ENCODE measurements around the gene NCEH1. TPM values are rescaled to one million over a fixed set of nuclear protein-coding genes. Genes with fewer than 3 reads are reported as not detected.
"Not testable (repeated sequence)": the region's sequence is repeated elsewhere in the genome, so short reads cannot be mapped to it uniquely, and the experiment has no call there.

The NCEH1 gene
- 19.1 TPM for total RNA-seq

GRCh38 chr3:172710664-172711453 lies at the start of gene NCEH1:
NCEH1 (minus strand) TSS chr3:172711067; CDS start chr3:172710984, 83 bp downstream.
- H3K27ac ChIP-seq, result peak within 1 kb of the TSS; percentile 91 to 97
- no peaks in the 10 kb centered on the region for H3K27me3 ChIP-seq
- peak; percentile 79 to 93 (median 82) for TF ChIP-seq CTCF (IDR thresholded peaks at IDR 0.05)
- no peaks in the 10 kb centered on the region for H3K36me3 ChIP-seq
- H3K4me1 ChIP-seq, result peaks cover 0 to 24% of the 10 kb centered on the region in 2 donors
- no peaks in the 10 kb centered on the region for H3K9me3 ChIP-seq
- DNase-seq (ENCODE audit: low spot score in 2 of 2), result peak; percentile 81 to 97
- intact Hi-C loops (cut with DNase I), result loop anchor here (1.0 to 10.0 kb wide), 5 partner anchors 36 to 1969 kb away; partner anchors contain the start of gene ECT2
- H3K4me3 ChIP-seq, result peak within 1 kb of the TSS; percentile 69 to 94

- H3K4me1 ChIP-seq; H3K27ac ChIP-seq; DNase-seq (ENCODE audit: low spot score in 2 of 2); H3K27me3 ChIP-seq; H3K36me3 ChIP-seq; H3K4me3 ChIP-seq; H3K9me3 ChIP-seq; intact Hi-C loops (cut with DNase I): not testable (repeated sequence)
These were observed 49.5 kb upstream of the NCEH1 start for GRCh38 chr3:172760416-172760815.

- DNase-seq (ENCODE audit: low spot score in 2 of 2), result no peak
- Histone ChIP-seq H3K36me3 (no peaks in the 10 kb centered on the region), H3K27me3 (no peaks in the 10 kb centered on the region), H3K4me1 (peaks cover 0 to 13% of the 10 kb centered on the region in 2 donors), H3K9me3 (no peaks in the 10 kb centered on the region), H3K4me3 (no peak overlapping the region), H3K27ac (no peak overlapping the region)
- no peak for TF ChIP-seq CTCF (IDR thresholded peaks at IDR 0.05)
- intact Hi-C loops (cut with DNase I), result loop anchor here (5.0 kb wide), 2 partner anchors 81 to 131 kb away; no protein-coding TSS in a partner anchor
These were observed 42.3 kb upstream of the NCEH1 start for GRCh38 chr3:172753125-172753524.

- no peak for TF ChIP-seq CTCF (IDR thresholded peaks at IDR 0.05)
- no peak overlapping the region for H3K4me3 ChIP-seq
These were observed 41.8 kb upstream of the NCEH1 start for GRCh38 chr3:172752651-172753050.

GRCh38 chr3:172751175-172751704 lies 40.4 kb upstream of the NCEH1 start:
- TF ChIP-seq CTCF (IDR thresholded peaks at IDR 0.05), result no peak
- peaks cover 0 to 13% of the 10 kb centered on the region in 2 donors for H3K4me1 ChIP-seq
- peak overlapping the region; percentile 2 to 28 for H3K27ac ChIP-seq
- intact Hi-C loops (cut with DNase I), result loop anchor here (5.0 kb wide), 2 partner anchors 79 to 129 kb away; no protein-coding TSS in a partner anchor
- H3K9me3 ChIP-seq, result no peaks in the 10 kb centered on the region
- H3K4me3 ChIP-seq, result peak overlapping the region; percentile 69 to 80
- DNase-seq (ENCODE audit: low spot score in 2 of 2), result no peak
- H3K27me3 ChIP-seq, result no peaks in the 10 kb centered on the region
- no peaks in the 10 kb centered on the region for H3K36me3 ChIP-seq

More at GRCh38 chr3:172752651-172753050, 41.8 kb upstream of the NCEH1 start:
- intact Hi-C loops (cut with DNase I), result loop anchor here (5.0 kb wide), 2 partner anchors 80 to 130 kb away; no protein-coding TSS in a partner anchor
- no peaks in the 10 kb centered on the region for H3K36me3 ChIP-seq
- no peak for DNase-seq (ENCODE audit: low spot score in 2 of 2)
- H3K4me1 ChIP-seq, result peaks cover 0 to 13% of the 10 kb centered on the region in 2 donors
- no peaks in the 10 kb centered on the region for H3K27me3 ChIP-seq
- H3K9me3 ChIP-seq, result no peaks in the 10 kb centered on the region
- no peak overlapping the region for H3K27ac ChIP-seq
